GM08714 (cell line): ENCODE measurements around the gene NCF2.

ENCODE experiments used
- H3K4me3 ChIP-seq: fragments of 200-500 bp; sonication (Bioruptor generic); 2 replicates; pipeline ENCODE4 v1.5.1; 2014; ENCODE audit warnings: mild to moderate bottlenecking, low read length, inconsistent platforms
- ZNF274 ChIP-seq: IDR thresholded peaks from 2 replicates; pipeline ENCODE4 v1.6.1; 2012; ENCODE audit warnings: mild to moderate bottlenecking, low read depth, low read length

The NCF2 gene

DNA sequence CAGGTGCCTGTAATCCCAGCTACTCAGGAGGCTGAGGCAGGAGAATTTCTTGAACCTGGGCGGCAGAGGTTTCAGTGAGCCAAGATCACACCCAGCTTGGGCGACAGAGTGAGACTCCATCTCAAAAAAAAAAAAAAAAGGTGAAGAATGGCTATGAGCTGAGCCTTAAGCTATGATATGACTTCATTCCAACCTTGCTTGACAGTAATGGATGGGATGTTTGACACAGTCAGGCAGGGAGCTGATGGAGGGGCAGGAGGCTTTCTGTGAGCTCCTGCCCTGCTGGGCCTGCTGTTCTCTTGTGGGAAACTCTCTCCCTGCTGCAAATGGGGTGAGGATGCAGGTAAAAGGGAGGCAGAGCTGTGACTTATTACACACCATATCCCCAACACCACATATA lies 27.6 kb downstream of the NCF2 start:
- TF ChIP-seq ZNF274, result no peak
- H3K4me3 ChIP-seq, result no peak overlapping the region

- TF ChIP-seq ZNF274, result no peak
- no peak overlapping the region for H3K4me3 ChIP-seq
These were observed 31.2 kb downstream of the NCF2 start for GRCh38 chr1:183559061-183559460.

DNA sequence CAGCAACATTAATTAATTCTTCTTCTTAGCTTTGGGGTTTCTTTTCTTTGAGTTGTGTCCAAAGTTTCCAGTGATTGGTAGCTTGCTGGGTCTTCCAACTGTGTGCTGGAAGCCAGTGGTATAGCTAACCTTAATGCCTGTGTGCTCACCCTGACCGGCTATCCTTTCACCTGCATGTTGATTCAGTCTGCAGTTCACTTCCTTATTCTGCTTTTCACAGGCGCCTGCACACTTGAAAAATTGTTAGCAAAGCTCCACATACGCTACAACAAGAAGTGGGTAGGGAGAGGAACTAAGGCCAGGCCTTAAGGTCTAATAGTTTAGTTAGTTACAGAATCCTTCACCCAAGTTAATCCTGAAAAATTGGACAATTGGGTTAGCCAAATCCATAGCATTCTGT lies 35.7 kb downstream of the NCF2 start:
- H3K4me3 ChIP-seq, result no peak overlapping the region
- TF ChIP-seq ZNF274, result no peak

- H3K4me3 ChIP-seq, result no peak overlapping the region
- TF ChIP-seq ZNF274, result no peak
These were observed 36.5 kb downstream of the NCF2 start for GRCh38 chr1:183553764-183554163.

- TF ChIP-seq ZNF274, result no peak
- H3K4me3 ChIP-seq, result no peak overlapping the region
These were observed 36.9 kb downstream of the NCF2 start for GRCh38 chr1:183553331-183553730.

- no peak overlapping the region for H3K4me3 ChIP-seq
- no peak for TF ChIP-seq ZNF274
These were observed 37.4 kb downstream of the NCF2 start for GRCh38 chr1:183552891-183553290.

DNA sequence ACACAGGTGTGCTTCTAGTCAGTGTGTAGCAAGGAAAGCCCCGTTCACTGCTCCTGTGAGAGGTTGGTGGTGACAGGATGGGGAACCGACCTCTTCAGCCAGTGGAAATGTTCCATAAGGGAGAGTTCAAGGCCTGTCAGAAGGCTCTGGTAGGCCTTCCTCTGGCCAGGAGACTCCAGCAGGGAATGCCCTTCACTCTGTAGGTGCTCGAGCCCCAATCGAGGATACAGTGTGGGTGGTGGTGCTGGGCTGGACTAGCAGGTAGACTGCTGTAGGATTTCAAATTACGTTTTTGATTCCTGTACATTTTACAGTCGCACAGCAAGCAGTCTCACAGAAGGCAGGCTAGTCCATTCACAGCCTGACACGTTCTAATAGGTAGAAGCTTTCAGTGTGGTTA lies 37.8 kb downstream of the NCF2 start:
- H3K4me3 ChIP-seq, result no peak overlapping the region
- TF ChIP-seq ZNF274, result no peak

GRCh38 chr1:183551924-183552323 lies 38.3 kb downstream of the NCF2 start:
- H3K4me3 ChIP-seq, result no peak overlapping the region
- no peak for TF ChIP-seq ZNF274

- no peak for TF ChIP-seq ZNF274
- no peak overlapping the region for H3K4me3 ChIP-seq
These were observed 39.3 kb downstream of the NCF2 start for GRCh38 chr1:183550915-183551314.

DNA sequence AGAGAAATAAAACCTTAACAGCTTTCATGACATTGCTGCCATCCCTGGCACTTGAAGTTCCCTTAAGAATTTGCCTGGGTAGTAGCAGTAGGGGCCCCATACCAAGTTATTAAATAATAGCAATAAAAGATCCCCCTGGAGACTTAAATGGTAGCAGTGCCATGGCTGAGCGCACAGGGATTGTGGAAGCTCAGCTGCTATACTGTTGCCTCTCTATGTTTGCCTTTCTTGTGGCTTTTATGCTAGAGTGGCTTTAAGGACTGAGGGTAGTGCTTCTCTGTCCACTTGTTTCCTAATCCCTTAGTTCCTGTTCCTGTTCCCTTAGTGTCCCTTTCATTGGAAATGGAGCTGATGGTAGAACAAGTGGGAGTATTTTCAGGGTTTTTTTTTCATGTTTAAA lies 42.1 kb downstream of the NCF2 start:
- no peak for TF ChIP-seq ZNF274
- H3K4me3 ChIP-seq, result no peak overlapping the region

GRCh38 chr1:183546427-183546826 lies 43.8 kb downstream of the NCF2 start:
- no peak for TF ChIP-seq ZNF274
- no peak overlapping the region for H3K4me3 ChIP-seq

- TF ChIP-seq ZNF274, result no peak
- H3K4me3 ChIP-seq, result no peak overlapping the region
These were observed 45.5 kb downstream of the NCF2 start for GRCh38 chr1:183544598-183545297.

DNA sequence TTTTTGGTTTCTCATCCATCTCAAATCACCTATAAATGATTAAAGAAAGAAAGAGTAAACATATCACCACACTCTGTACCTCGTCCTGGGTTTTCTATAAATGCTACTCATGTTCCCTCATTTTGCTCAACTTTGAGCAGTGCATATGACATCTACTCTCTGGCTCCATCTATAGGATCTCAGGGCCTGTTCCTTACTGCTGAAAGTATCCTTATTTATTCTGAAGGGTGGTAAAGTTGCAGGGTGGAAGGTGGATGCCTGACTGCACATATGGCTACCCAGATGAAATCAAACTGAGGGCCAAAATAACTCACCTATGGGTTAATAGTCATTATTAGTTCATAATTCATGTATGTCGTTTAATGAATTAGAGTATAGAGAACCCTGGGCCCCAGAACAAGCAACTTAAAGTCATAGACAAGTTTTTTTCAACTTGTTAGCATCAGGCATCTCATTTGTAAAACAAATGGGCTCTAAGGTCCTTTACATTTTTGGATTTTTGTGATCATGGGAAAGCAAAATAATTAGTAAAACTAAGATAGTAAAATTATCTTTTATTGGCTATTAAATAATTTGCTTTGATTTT lies 46.5 kb downstream of the NCF2 start:
- no peak overlapping the region for H3K4me3 ChIP-seq
- TF ChIP-seq ZNF274, result no peak

GRCh38 chr1:183537405-183537804 lies 52.9 kb downstream of the NCF2 start:
- H3K4me3 ChIP-seq, result no peak overlapping the region
- TF ChIP-seq ZNF274, result no peak

GRCh38 chr1:183533617-183534174 lies 56.6 kb downstream of the NCF2 start:
- no peak for TF ChIP-seq ZNF274
- no peak overlapping the region for H3K4me3 ChIP-seq
